Heart left ventricle (tissue), 13 donors: ENCODE measurements around the gene NDUFAF8.
"Not testable (repeated sequence)": the region's sequence is repeated elsewhere in the genome, so short reads cannot be mapped to it uniquely, and the experiment has no call there.

Experiments
- POLR2A ChIP-seq, 2 donors: fragments of 450-650 bp; IDR thresholded peaks; one replicate each; pipeline ENCODE4 v1.6.1; 2017; ENCODE audit warnings: antibody characterized with exemption in 2 of 2, mild to moderate bottlenecking in 2 of 2, moderate library complexity in 2 of 2
- TF ChIP-seq, protein P1 (sequence below), 12 donors: fragments of 200-600 bp; sonication (generic) in 4 of 12; IDR thresholded peaks; one replicate each; pipeline versions ENCODE4 v1.5.0 to v1.8.0; 2018 to 2022; ENCODE audit warnings: antibody characterized with exemption in 12 of 12, mild to moderate bottlenecking in 5 of 12
- donor health status: ischemic (EF 13 %, LVEDD 7.1; RV severe dilation, severe dysfunction).
- donor health status: DM: no; HTN: yes; CAD: no.
- donor health status: DM: no; HTN: no; CAD: no.
- donor health status: ischemic (EF 25% LVEDD 6.9; RV normal size, moderate dysfunction).
- donor health status: ischemic (EF 25% LVEDD 5.7; RV mildly dilated, moderate dysfunction).
- donor health status: ischemic (EF 35%, LVEDD 5.7; RV mildly dilated, moderate dysfunction).
- donor health status: nonischemic (EF 11% LVEDD 7.7; RV severe dilation, severe dysfunction).
- donor health status: DM: yes; HTN: yes; CAD: no.
- donor health status: PGD.
- donor health status: ischemic (EF 29% LVEDD 5.4; RV normal size, mild dysfunction).
- donor health status: nonischemic (EF 23%, LVEDD 6.1; RV moderate dilation, normal function).

DNA sequence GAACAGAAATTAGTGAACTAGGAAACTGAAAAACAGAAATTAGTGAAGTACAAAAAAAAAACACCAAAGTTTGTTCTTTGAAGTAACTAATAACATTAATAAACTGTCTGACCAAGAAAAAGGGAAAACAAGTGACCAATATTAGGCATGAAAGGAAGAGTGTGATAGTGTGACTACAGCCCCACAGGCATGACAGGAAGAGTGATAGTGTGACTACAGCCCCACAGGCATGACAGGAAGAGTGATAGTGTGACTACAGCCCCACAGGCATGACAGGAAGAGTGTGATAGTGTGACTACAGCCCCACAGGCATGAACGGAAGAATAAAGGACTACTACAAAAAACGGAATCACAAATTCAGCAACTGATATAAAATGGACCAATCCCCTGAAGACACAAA is 11.5 kb upstream of the NDUFAF8 start:
- TF ChIP-seq, protein P1, sequence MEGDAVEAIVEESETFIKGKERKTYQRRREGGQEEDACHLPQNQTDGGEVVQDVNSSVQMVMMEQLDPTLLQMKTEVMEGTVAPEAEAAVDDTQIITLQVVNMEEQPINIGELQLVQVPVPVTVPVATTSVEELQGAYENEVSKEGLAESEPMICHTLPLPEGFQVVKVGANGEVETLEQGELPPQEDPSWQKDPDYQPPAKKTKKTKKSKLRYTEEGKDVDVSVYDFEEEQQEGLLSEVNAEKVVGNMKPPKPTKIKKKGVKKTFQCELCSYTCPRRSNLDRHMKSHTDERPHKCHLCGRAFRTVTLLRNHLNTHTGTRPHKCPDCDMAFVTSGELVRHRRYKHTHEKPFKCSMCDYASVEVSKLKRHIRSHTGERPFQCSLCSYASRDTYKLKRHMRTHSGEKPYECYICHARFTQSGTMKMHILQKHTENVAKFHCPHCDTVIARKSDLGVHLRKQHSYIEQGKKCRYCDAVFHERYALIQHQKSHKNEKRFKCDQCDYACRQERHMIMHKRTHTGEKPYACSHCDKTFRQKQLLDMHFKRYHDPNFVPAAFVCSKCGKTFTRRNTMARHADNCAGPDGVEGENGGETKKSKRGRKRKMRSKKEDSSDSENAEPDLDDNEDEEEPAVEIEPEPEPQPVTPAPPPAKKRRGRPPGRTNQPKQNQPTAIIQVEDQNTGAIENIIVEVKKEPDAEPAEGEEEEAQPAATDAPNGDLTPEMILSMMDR (IDR thresholded peaks at IDR 0.05) = not testable (repeated sequence)
- not testable (repeated sequence) for TF ChIP-seq POLR2A (IDR thresholded peaks at IDR 0.05)
